ENCODE results near the gene PGRMC1. TPM values are rescaled to one million over a fixed set of nuclear protein-coding genes. Genes with fewer than 3 reads are reported as not detected.

Gene PGRMC1
- total RNA-seq, 1 donor from 2014 or later = 220 TPM

Other genes with a start within 250 kb of the PGRMC1 start
- not detected for gene CT47C1, start 163.3 kb upstream of the PGRMC1 start, total RNA-seq
- gene KIAA1210, start 108.5 kb upstream of the PGRMC1 start, total RNA-seq = not detected
- 23.7 TPM for gene SLC25A43, start 163.1 kb downstream of the PGRMC1 start, total RNA-seq
- gene SLC25A5, start 232.2 kb downstream of the PGRMC1 start, total RNA-seq = 215 TPM